ENCODE measurements around the gene TIGD1. TPM values are rescaled to one million over a fixed set of nuclear protein-coding genes. Genes with fewer than 3 reads are reported as not detected.

The TIGD1 gene
- total and polyA plus RNA-seq, 2 of the 13 experiments (the other 11 are each of a cell fraction or from before 2014, with no cell fraction given): 3.5 to 9.5 TPM

GRCh38 chr2:232508251-232508650 is 42.1 kb downstream of the TIGD1 start:
- Histone ChIP-seq H2AFZ (ENCODE audit: low read length) (no peak overlapping the region), H3K9me3 (ENCODE audit: low read length) (no peaks in the 10 kb centered on the region), H3K79me2 (ENCODE audit: insufficient read depth, low read length) (no peaks in the 10 kb centered on the region), H3K36me3 (replicated peaks in 1 of 2; ENCODE audit: control insufficient read depth in 1 of 2, insufficient read depth in 2 of 2, low read length in 2 of 2) (no peaks in the 10 kb centered on the region), H3K27me3 (ENCODE audit: control insufficient read depth in 1 of 2, insufficient read depth in 2 of 2, low read length in 2 of 2) (peaks cover 22 to 69% of the 10 kb centered on the region in 2 experiments), H3K4me2 (ENCODE audit: low read depth, low read length) (no peak overlapping the region), H3K9ac (ENCODE audit: insufficient read depth, low read depth, low read length) (no peak overlapping the region), H3K27ac (ENCODE audit: extremely low read length, insufficient read depth, low read length) (no peak overlapping the region), H3K4me1 (ENCODE audit: insufficient read depth, low read length) (peaks cover 7% of the 10 kb centered on the region), H3K4me3 (replicated peaks in 1 of 3; ENCODE audit: insufficient read depth in 1 of 3, low read depth in 2 of 3, low read length in 3 of 3) (no peak overlapping the region), H4K20me1 (ENCODE audit: insufficient read depth, low read length) (no peaks in the 10 kb centered on the region)
- no TSS peak for BruUV-seq (replicated peaks)
- 36% methylated on average over 7 of the region's 7 CpGs for WGBS (ENCODE audit: low lambda C conversion rate)
- intact Hi-C loops (cut with micrococcal nuclease; ENCODE audit: unreplicated experiment) (no loop called here), in situ Hi-C loops (cut with HindIII; ENCODE audit: extremely low pct_ligation_motif_present, low pct_unique_long_range_greater_than_20kb) (no loop called here)
- FAIRE-seq (no peak), ATAC-seq (0 out of 3 replicates have a peak, but pooled peaks have one; percentile 5), DNase-seq (ENCODE audit: low spot score) (no peak)
- ChIA-PET CTCF (ENCODE audit: low intra/inter-chr PET ratio, low total read pairs) (no interaction called here), POLR2A (no interaction called here)
- TF ChIP-seq, protein P1, sequence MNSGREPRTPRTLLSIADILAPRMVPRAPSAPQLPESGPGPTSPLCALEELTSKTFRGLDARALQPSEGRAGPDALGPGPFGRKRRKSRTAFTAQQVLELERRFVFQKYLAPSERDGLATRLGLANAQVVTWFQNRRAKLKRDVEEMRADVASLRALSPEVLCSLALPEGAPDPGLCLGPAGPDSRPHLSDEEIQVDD (CRISPR knock-in tag; IDR thresholded peaks at IDR 0.05; ENCODE audit: borderline replicate concordance): no peak
- no peak for TF ChIP-seq SMC3 (IDR thresholded peaks at IDR 0.05; ENCODE audit: low read length)
- TF ChIP-seq, protein P2, sequence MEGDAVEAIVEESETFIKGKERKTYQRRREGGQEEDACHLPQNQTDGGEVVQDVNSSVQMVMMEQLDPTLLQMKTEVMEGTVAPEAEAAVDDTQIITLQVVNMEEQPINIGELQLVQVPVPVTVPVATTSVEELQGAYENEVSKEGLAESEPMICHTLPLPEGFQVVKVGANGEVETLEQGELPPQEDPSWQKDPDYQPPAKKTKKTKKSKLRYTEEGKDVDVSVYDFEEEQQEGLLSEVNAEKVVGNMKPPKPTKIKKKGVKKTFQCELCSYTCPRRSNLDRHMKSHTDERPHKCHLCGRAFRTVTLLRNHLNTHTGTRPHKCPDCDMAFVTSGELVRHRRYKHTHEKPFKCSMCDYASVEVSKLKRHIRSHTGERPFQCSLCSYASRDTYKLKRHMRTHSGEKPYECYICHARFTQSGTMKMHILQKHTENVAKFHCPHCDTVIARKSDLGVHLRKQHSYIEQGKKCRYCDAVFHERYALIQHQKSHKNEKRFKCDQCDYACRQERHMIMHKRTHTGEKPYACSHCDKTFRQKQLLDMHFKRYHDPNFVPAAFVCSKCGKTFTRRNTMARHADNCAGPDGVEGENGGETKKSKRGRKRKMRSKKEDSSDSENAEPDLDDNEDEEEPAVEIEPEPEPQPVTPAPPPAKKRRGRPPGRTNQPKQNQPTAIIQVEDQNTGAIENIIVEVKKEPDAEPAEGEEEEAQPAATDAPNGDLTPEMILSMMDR (CRISPR knock-in tag; IDR thresholded peaks at IDR 0.05): peak; percentile 38

DNA sequence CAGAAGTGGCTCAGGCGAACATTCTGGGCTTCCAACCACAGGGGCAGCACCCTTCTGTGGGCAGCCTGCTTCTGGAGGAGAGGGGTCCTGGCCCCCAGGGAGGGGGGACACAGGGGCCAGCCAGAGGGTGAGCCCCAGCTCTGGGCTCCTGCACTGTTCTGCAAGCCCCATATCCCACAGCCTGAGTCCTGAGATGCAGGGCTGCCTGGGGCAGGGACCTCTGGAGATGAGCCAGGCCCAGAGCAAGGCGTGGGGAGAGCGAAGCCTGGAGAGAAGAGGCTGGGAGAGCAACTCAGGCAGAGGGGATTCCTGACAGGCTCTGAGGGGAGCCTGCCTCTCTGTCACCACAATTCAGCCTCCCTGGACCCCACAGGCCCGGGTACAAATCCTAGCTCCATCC is 43.6 kb downstream of the TIGD1 start:
- ChIA-PET POLR2A (no interaction called here), CTCF (ENCODE audit: low intra/inter-chr PET ratio, low total read pairs) (no interaction called here)
- in situ Hi-C loops (cut with HindIII; ENCODE audit: extremely low pct_ligation_motif_present, low pct_unique_long_range_greater_than_20kb) (no loop called here), intact Hi-C loops (cut with micrococcal nuclease; ENCODE audit: unreplicated experiment) (no loop called here)
- no peak overlapping the region for H3K27ac ChIP-seq (ENCODE audit: extremely low read length, insufficient read depth, low read length)
- no peaks in the 10 kb centered on the region for H3K79me2 ChIP-seq (ENCODE audit: insufficient read depth, low read length)
- no peaks in the 10 kb centered on the region for H4K20me1 ChIP-seq (ENCODE audit: insufficient read depth, low read length)
- ATAC-seq (peak; percentile 4; the same call in 1 of the 3 replicates), DNase-seq (ENCODE audit: low spot score) (no peak), FAIRE-seq (no peak)
- 28% methylated on average over 3 of the region's 4 CpGs for WGBS (ENCODE audit: low lambda C conversion rate)
- no peak overlapping the region for H2AFZ ChIP-seq (ENCODE audit: low read length)
- H3K9ac ChIP-seq (ENCODE audit: insufficient read depth, low read depth, low read length): no peak overlapping the region
- H3K4me2 ChIP-seq (ENCODE audit: low read depth, low read length): no peak overlapping the region
- H3K4me3 ChIP-seq (replicated peaks in 1 of 3; ENCODE audit: insufficient read depth in 1 of 3, low read depth in 2 of 3, low read length in 3 of 3): no peak overlapping the region
- no peaks in the 10 kb centered on the region for H3K36me3 ChIP-seq (replicated peaks in 1 of 2; ENCODE audit: control insufficient read depth in 1 of 2, insufficient read depth in 2 of 2, low read length in 2 of 2)
- H3K27me3 ChIP-seq (ENCODE audit: control insufficient read depth in 1 of 2, insufficient read depth in 2 of 2, low read length in 2 of 2): peaks cover 17 to 75% of the 10 kb centered on the region in 2 experiments
- no TSS peak for BruUV-seq (replicated peaks)
- no peaks in the 10 kb centered on the region for H3K9me3 ChIP-seq (ENCODE audit: low read length)
- H3K4me1 ChIP-seq (ENCODE audit: insufficient read depth, low read length): peaks cover 11% of the 10 kb centered on the region
- TF ChIP-seq MBNL3 (CRISPR knock-in tag; conservative IDR thresholded peaks at IDR 0.05): no peak
- no peak for TF ChIP-seq ARID2 (CRISPR knock-in tag; IDR thresholded peaks at IDR 0.05; ENCODE audit: borderline replicate concordance)
- TF ChIP-seq ZNF317 (CRISPR knock-in tag; IDR thresholded peaks at IDR 0.05): no peak
- TF ChIP-seq STAT6 (CRISPR knock-in tag; IDR thresholded peaks at IDR 0.05; ENCODE audit: borderline replicate concordance): no peak
- TF ChIP-seq ZFYVE20 (CRISPR knock-in tag; IDR thresholded peaks at IDR 0.05; ENCODE audit: borderline replicate concordance, low read depth): no peak
- TF ChIP-seq ZNF18 (CRISPR knock-in tag; IDR thresholded peaks at IDR 0.05; ENCODE audit: insufficient replicate concordance): no peak
- TF ChIP-seq MLX (CRISPR knock-in tag; IDR thresholded peaks at IDR 0.05): no peak
- no peak for TF ChIP-seq ZNF30 (CRISPR knock-in tag; IDR thresholded peaks at IDR 0.05)
